GM12892 (cell line): ENCODE measurements around the gene RABL2A.
"Not testable (repeated sequence)": the region's sequence is repeated elsewhere in the genome, so short reads cannot be mapped to it uniquely, and the experiment has no call there.

Source experiments
- POLR2A ChIP-seq: IDR thresholded peaks from 2 replicates; pipeline ENCODE4 v1.6.1; 2011; ENCODE audit warnings: low read depth, low read length, control low read depth
- POLR2AphosphoS5 ChIP-seq: IDR thresholded peaks from 2 replicates; pipeline ENCODE4 v1.6.1; 2011; ENCODE audit warnings: low read depth, low read length, control low read depth
- TAF1 ChIP-seq: IDR thresholded peaks from 2 replicates; pipeline ENCODE4 v1.6.1; 2011; ENCODE audit warnings: low read depth, mild to moderate bottlenecking, control low read depth, low read length, borderline replicate concordance

GRCh38 chr2:113595725-113596124, 31.3 kb upstream of the RABL2A start:
- not testable (repeated sequence) for TF ChIP-seq POLR2A, POLR2AphosphoS5, TAF1
